Nephron (organoid): Measurements from ENCODE around the gene FAM117B.

Experiments
- H3K27ac Mint-ChIP-seq, 3 experiments: 2 replicates each; pipeline ENCODE4 v1.8.0; 2020; ENCODE audit warnings: mixed read lengths in 3 of 3, mild to moderate bottlenecking in 2 of 3, moderate library complexity in 1 of 3
- H3K27me3 Mint-ChIP-seq: 2 replicates; pipeline ENCODE4 v1.8.0; 2021; ENCODE audit warnings: low read depth, mild to moderate bottlenecking, moderate library complexity, mixed read lengths
- H3K36me3 Mint-ChIP-seq: 2 replicates; pipeline ENCODE4 v1.8.0; 2020; ENCODE audit warnings: low read depth, mixed read lengths
- H3K4me1 Mint-ChIP-seq: 2 replicates; pipeline ENCODE4 v1.8.0; 2020; ENCODE audit warnings: mixed read lengths
- H3K4me3 Mint-ChIP-seq, 3 experiments: 2 replicates each; pipeline ENCODE4 v1.8.0; 2020; ENCODE audit warnings: mild to moderate bottlenecking in 3 of 3, mixed read lengths in 3 of 3, moderate library complexity in 2 of 3
- H3K9me3 Mint-ChIP-seq: 2 replicates; pipeline ENCODE4 v1.8.0; 2020; ENCODE audit warnings: mixed read lengths
- TF ChIP-seq, protein P1 (sequence below), 3 experiments: fragments of 200-600 bp; sonication (generic); IDR thresholded peaks; one replicate each; pipeline ENCODE4 v1.5.0; 2021; ENCODE audit warnings: antibody characterized with exemption in 3 of 3; ENCODE audit not compliant: unreplicated experiment in 3 of 3

Gene FAM117B

GRCh38 chr2:202634556-202635427 lies at the start of gene FAM117B:
Gene FAM117B (plus strand): TSS chr2:202634969. CDS start chr2:202635188, 219 bp downstream.
- TF ChIP-seq, protein P1, sequence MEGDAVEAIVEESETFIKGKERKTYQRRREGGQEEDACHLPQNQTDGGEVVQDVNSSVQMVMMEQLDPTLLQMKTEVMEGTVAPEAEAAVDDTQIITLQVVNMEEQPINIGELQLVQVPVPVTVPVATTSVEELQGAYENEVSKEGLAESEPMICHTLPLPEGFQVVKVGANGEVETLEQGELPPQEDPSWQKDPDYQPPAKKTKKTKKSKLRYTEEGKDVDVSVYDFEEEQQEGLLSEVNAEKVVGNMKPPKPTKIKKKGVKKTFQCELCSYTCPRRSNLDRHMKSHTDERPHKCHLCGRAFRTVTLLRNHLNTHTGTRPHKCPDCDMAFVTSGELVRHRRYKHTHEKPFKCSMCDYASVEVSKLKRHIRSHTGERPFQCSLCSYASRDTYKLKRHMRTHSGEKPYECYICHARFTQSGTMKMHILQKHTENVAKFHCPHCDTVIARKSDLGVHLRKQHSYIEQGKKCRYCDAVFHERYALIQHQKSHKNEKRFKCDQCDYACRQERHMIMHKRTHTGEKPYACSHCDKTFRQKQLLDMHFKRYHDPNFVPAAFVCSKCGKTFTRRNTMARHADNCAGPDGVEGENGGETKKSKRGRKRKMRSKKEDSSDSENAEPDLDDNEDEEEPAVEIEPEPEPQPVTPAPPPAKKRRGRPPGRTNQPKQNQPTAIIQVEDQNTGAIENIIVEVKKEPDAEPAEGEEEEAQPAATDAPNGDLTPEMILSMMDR (IDR thresholded peaks at IDR 0.05; ENCODE audit: unreplicated experiment in 3 of 3), result no peak
- no peaks in the 10 kb centered on the region for H3K9me3 Mint-ChIP-seq

DNA sequence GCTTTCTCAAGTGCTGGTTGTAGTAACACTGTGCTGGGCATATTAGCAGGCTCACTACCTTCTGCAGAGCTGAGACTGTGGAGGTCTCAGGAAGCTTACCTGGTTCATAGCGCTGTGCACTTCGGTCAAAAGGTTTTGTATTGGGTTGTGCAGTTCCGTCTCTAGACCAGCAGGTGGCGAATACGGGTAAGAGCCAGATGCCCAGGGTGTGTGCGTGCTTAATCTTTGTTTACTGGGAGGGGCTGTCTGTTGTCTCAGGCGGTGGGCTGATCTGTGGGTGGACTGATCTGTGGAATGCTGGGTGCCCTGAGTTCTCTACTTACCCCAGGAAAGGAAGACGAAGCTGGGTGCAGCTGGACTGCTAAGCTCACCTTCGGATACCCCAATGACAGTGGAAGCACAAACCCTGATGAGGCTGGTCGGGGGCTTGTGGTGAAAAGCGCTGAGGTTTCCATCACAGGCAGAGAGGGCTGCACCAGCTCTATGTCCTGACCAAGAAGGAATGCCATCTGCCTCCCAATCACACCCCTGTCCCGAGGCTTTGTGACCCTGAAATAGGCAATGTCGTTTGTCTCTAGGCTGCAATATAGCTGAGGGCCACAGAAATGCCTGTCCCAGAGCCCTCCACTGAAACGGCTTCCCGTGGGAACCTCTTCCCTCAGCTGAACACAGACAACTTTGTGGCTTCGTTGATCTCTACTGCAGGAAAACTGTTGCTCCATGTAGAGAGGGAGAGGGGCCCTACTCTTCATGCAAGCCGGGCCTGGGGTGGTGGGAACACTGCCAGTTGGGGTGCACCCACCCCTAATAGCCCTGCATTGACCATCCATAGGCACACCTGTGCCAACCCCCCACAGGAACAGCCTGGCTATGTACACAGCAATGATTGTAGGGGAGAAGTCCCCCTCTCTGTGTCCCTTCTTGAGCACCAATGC lies 45.9 kb upstream of the FAM117B start:
- TF ChIP-seq, protein P1 (IDR thresholded peaks at IDR 0.05; ENCODE audit: unreplicated experiment in 3 of 3), result peak; percentile 86 to 92 (median 92)
- Mint-ChIP-seq H3K27me3 (no peaks in the 10 kb centered on the region), H3K4me3 (peak overlapping the region; percentile 14 to 48 (median 37)), H3K9me3 (peaks cover 2% of the 10 kb centered on the region), H3K36me3 (peaks cover 3% of the 10 kb centered on the region), H3K27ac (peak overlapping the region in 1 of 3 experiments; percentile 11), H3K4me1 (peaks cover 16% of the 10 kb centered on the region)

More at GRCh38 chr2:202634556-202635427, at the start of gene FAM117B:
- Mint-ChIP-seq H3K27me3 (no peaks in the 10 kb centered on the region), H3K4me1 (peaks cover 27% of the 10 kb centered on the region), H3K4me3 (peak within 1 kb of the TSS; percentile 97), H3K27ac (peak within 1 kb of the TSS; percentile 93 to 97 (median 97)), H3K36me3 (peaks cover 8% of the 10 kb centered on the region)

GRCh38 chr2:202589582-202589949 lies 45.2 kb upstream of the FAM117B start:
- Mint-ChIP-seq H3K27ac (no peak overlapping the region), H3K4me1 (peaks cover 16% of the 10 kb centered on the region), H3K36me3 (no peaks in the 10 kb centered on the region), H3K9me3 (no peaks in the 10 kb centered on the region), H3K27me3 (no peaks in the 10 kb centered on the region), H3K4me3 (no peak overlapping the region)
- TF ChIP-seq, protein P1 (IDR thresholded peaks at IDR 0.05; ENCODE audit: unreplicated experiment in 3 of 3), result no peak

DNA sequence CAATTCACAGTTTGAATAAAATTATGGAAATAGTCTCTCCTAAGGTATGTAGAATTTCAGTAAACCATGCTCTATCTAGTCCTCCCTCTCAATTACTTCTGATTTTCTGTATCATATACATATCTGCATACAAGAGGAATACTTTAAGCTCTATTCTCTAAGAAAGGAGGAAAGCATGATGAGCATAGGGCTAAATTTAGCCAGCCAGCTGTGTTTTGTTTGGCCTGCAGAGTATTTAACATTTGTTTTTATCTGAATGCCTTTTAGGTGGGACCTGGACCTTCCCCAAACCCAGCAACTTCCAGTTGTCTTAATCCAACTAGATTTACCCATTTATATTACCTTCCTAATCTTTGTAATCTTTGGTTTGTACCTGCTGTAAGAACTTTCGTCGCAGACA lies 42.2 kb upstream of the FAM117B start:
- no peaks in the 10 kb centered on the region for H3K27me3 Mint-ChIP-seq
- TF ChIP-seq, protein P1 (IDR thresholded peaks at IDR 0.05; ENCODE audit: unreplicated experiment in 3 of 3), result no peak
- H3K4me3 Mint-ChIP-seq, result no peak overlapping the region
- peak overlapping the region in 2 of 3 experiments; percentile 26 to 32 for H3K27ac Mint-ChIP-seq
- H3K4me1 Mint-ChIP-seq, result peaks cover 16% of the 10 kb centered on the region
- H3K9me3 Mint-ChIP-seq, result no peaks in the 10 kb centered on the region
- H3K36me3 Mint-ChIP-seq, result no peaks in the 10 kb centered on the region

DNA sequence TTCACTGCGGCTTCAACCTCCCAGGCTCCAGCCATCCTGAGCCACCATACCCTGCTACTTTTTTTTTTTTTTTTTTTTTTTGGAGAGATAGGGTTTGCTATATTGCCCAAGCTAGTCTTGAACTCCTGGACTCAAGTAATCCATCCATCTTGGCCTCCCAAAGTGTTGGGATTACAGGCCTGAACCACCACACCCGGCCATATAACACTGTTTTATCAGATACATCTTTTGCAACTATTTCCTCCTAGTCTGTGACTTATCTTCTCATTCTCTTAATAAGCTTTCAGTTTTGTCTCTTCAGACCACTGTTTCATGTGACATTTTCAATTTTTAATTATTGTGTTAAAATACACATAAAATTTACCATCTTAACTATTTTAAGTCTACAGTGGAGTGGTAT lies 35.7 kb upstream of the FAM117B start:
- Mint-ChIP-seq H3K4me1 (no peaks in the 10 kb centered on the region), H3K4me3 (no peak overlapping the region), H3K27me3 (no peaks in the 10 kb centered on the region), H3K9me3 (no peaks in the 10 kb centered on the region), H3K27ac (no peak overlapping the region), H3K36me3 (no peaks in the 10 kb centered on the region)
- TF ChIP-seq, protein P1 (IDR thresholded peaks at IDR 0.05; ENCODE audit: unreplicated experiment in 3 of 3), result no peak
